HG03378 (cell line): ENCODE measurements around the gene SUV39H1.
A peak's percentile ranks its signal among the peaks of the same experiment; 100 is the strongest.

Experiments used
- ATAC-seq: cut with Tn5 transposase; IDR thresholded peaks from one replicate; pipeline ENCODE4 v1.9.1; 2021; ENCODE audit warnings: mild to moderate bottlenecking, moderate library complexity; ENCODE audit not compliant: unreplicated experiment

The SUV39H1 gene

GRCh38 chrX:48711929-48712505 is 15.5 kb downstream of the SUV39H1 start:
- no peak for ATAC-seq

GRCh38 chrX:48713847-48714246 is 17.3 kb downstream of the SUV39H1 start:
- no peak for ATAC-seq

- ATAC-seq: no peak
Observed at GRCh38 chrX:48714573-48714972, 18.0 kb downstream of the SUV39H1 start.

GRCh38 chrX:48715072-48715471 is 18.5 kb downstream of the SUV39H1 start:
- ATAC-seq: no peak

- no peak for ATAC-seq
Observed at GRCh38 chrX:48715876-48716502, 19.5 kb downstream of the SUV39H1 start.

- no peak for ATAC-seq
Observed at GRCh38 chrX:48719958-48720357, 23.4 kb downstream of the SUV39H1 start.

- no peak for ATAC-seq
Observed at GRCh38 chrX:48720577-48721250, 24.2 kb downstream of the SUV39H1 start.

- ATAC-seq: no peak
Observed at GRCh38 chrX:48721916-48722315, 25.4 kb downstream of the SUV39H1 start.

GRCh38 chrX:48726596-48726995 is 30.1 kb downstream of the SUV39H1 start:
- ATAC-seq: no peak

GRCh38 chrX:48728653-48729052 is 32.1 kb downstream of the SUV39H1 start:
- no peak for ATAC-seq

GRCh38 chrX:48736303-48736702 is 39.8 kb downstream of the SUV39H1 start:
- ATAC-seq: no peak

- ATAC-seq: no peak
Observed at GRCh38 chrX:48736878-48737212, 40.3 kb downstream of the SUV39H1 start.

- peak; percentile 95 for ATAC-seq
Observed at GRCh38 chrX:48737213-48737938, 40.8 kb downstream of the SUV39H1 start.

- no peak for ATAC-seq
Observed at GRCh38 chrX:48737940-48738339, 41.4 kb downstream of the SUV39H1 start.

GRCh38 chrX:48741834-48742233 is 45.3 kb downstream of the SUV39H1 start:
- no peak for ATAC-seq

GRCh38 chrX:48745222-48745621 is 48.7 kb downstream of the SUV39H1 start:
- ATAC-seq: no peak

- no peak for ATAC-seq
Observed at GRCh38 chrX:48747415-48748016, 51.0 kb downstream of the SUV39H1 start.

- ATAC-seq: no peak
Observed at GRCh38 chrX:48749182-48749581, 52.6 kb downstream of the SUV39H1 start.

- no peak for ATAC-seq
Observed at GRCh38 chrX:48751343-48751742, 54.8 kb downstream of the SUV39H1 start.

- no peak for ATAC-seq
Observed at GRCh38 chrX:48752498-48752897, 56.0 kb downstream of the SUV39H1 start.

- ATAC-seq: no peak
Observed at GRCh38 chrX:48753708-48754228, 57.2 kb downstream of the SUV39H1 start.
